Activated B cell treated with CpG ODN at 0.5 μM for 24 hours (primary cell): ENCODE measurements around the gene TRPC3. TPM values are rescaled to one million over a fixed set of nuclear protein-coding genes. Genes with fewer than 3 reads are reported as not detected.

Experiments used
- ATAC-seq: fragments of 200-7000 bp; cut with Tn5 transposase; one replicate; pipeline ENCODE4 v1.10.0; 2021; ENCODE audit warnings: low read depth, mild to moderate bottlenecking, moderate library complexity
- CTCF ChIA-PET: fragments of 350-600 bp; sonication (Branson Sonifier 250); formaldehyde crosslinking; loops from one replicate; lab custom pipeline; 2021; ENCODE audit warnings: antibody characterized with exemption; lab: Charles Lee
- POLR2A ChIA-PET: fragments of 350-600 bp; sonication (Branson Sonifier 250); formaldehyde crosslinking; loops from one replicate; lab custom pipeline; 2021; ENCODE audit warnings: antibody characterized with exemption; lab: Charles Lee
- DNase-seq: peaks from one replicate; pipeline ENCODE4 v3.0.0; 2022
- H3K27ac Mint-ChIP-seq: one replicate; pipeline ENCODE4 v1.8.0; 2020; ENCODE audit warnings: mixed read lengths
- H3K27me3 Mint-ChIP-seq: one replicate; pipeline ENCODE4 v1.8.0; 2021; ENCODE audit warnings: mixed read lengths
- H3K36me3 Mint-ChIP-seq: one replicate; pipeline ENCODE4 v1.8.0; 2021; ENCODE audit warnings: low read depth, mixed read lengths
- H3K4me1 Mint-ChIP-seq: one replicate; pipeline ENCODE4 v1.8.0; 2021; ENCODE audit warnings: mixed read lengths
- H3K4me3 Mint-ChIP-seq: one replicate; pipeline ENCODE4 v1.8.0; 2020; ENCODE audit warnings: mild to moderate bottlenecking, mixed read lengths
- H3K9me3 Mint-ChIP-seq: one replicate; pipeline ENCODE4 v1.8.0; 2020; ENCODE audit warnings: mixed read lengths
- intact Hi-C: fragments of 100-400 bp; cut with micrococcal nuclease; formaldehyde crosslinking; loops from one replicate; pipeline ENCODE4 v1.15.1; 2024
- total RNA-seq: library from RNA; stranded (reverse); gene quantifications from 2 replicates; pipeline ENCODE4 v1.2.3, GENCODE V29; 2022
- TF ChIP-seq, protein P1 (sequence below): fragments of 200-600 bp; IDR thresholded peaks from one replicate; pipeline ENCODE4 v1.8.0; 2022; ENCODE audit warnings: antibody characterized with exemption, mild to moderate bottlenecking

Gene TRPC3
- total RNA-seq, 1 donor from 2014 or later, result not detected

DNA sequence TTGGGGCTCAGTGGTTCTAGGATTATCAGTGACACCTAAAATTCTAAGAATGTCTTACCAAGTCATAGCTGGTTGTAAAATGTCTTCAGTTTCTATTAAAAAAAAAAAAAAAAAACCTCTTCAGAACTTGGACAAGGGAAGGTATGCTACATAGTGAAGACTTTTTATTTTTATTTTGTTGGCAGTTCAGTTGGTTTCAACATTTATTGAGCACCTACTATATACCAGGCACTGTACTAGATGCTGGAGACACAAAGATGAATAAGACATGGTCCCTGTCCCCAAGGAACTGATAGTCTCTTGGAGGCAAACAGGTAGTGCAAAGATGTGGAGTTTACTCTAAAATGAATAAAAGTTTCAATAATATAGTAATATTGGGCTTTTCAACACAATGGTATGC, 72.7 kb downstream of the TRPC3 start:
- no peak for ATAC-seq
- DNase-seq, result no peak
- Mint-ChIP-seq H3K27ac (no peak overlapping the region), H3K4me1 (no peaks in the 10 kb centered on the region), H3K9me3 (no peaks in the 10 kb centered on the region), H3K27me3 (peaks cover 31% of the 10 kb centered on the region), H3K4me3 (no peak overlapping the region), H3K36me3 (no peaks in the 10 kb centered on the region)
- intact Hi-C loops, result no loop called here
- ChIA-PET POLR2A (no interaction called here), CTCF (no interaction called here)
- TF ChIP-seq, protein P1, sequence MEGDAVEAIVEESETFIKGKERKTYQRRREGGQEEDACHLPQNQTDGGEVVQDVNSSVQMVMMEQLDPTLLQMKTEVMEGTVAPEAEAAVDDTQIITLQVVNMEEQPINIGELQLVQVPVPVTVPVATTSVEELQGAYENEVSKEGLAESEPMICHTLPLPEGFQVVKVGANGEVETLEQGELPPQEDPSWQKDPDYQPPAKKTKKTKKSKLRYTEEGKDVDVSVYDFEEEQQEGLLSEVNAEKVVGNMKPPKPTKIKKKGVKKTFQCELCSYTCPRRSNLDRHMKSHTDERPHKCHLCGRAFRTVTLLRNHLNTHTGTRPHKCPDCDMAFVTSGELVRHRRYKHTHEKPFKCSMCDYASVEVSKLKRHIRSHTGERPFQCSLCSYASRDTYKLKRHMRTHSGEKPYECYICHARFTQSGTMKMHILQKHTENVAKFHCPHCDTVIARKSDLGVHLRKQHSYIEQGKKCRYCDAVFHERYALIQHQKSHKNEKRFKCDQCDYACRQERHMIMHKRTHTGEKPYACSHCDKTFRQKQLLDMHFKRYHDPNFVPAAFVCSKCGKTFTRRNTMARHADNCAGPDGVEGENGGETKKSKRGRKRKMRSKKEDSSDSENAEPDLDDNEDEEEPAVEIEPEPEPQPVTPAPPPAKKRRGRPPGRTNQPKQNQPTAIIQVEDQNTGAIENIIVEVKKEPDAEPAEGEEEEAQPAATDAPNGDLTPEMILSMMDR, result no peak

DNA sequence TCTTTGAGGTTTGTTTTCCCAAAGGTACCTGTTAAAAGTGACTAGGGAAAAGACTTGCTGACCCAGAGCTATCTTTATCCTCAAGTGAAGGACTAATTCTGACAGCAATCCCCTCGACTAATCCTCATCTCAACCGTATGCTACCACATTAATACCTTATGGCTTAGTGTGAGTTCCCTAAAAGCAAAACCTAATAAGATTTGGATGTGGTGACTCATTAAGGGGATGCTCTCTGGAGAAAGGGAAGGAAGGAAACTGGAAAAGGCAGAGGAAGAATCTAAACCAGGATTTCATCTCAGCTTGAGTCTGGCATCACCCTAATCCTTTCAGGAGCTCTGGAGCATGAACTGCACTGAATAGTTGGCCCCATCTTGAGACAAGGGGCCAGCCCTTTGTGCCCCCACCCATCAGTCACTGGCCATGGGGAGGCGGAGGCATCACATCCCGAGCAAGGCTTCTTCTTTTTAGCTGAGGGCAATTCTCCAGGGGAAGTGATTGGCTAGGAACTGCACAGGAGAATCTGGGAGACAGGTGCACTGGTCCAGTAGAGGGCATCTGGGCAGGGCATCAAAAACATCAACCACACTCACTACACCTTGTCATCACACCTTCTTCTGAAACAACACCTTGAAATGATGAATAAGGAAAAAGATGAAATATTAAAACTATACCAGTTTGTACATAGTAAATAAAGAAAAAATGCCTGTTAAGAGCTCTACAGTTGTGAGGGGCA, 74.7 kb downstream of the TRPC3 start:
- POLR2A ChIA-PET, result no interaction called here

GRCh38 chr4:121876070-121876469, 75.8 kb downstream of the TRPC3 start:
- no peak for ATAC-seq
- Mint-ChIP-seq H3K4me3 (no peak overlapping the region), H3K27ac (no peak overlapping the region), H3K36me3 (no peaks in the 10 kb centered on the region), H3K4me1 (no peaks in the 10 kb centered on the region), H3K27me3 (peaks cover 28% of the 10 kb centered on the region), H3K9me3 (no peaks in the 10 kb centered on the region)
- TF ChIP-seq, protein P1, result no peak
- ChIA-PET CTCF (no interaction called here), POLR2A (no interaction called here)
- intact Hi-C loops, result no loop called here
- no peak for DNase-seq

More for the DNA sequence above, 74.7 kb downstream of the TRPC3 start:
- TF ChIP-seq, protein P1, result no peak
- intact Hi-C loops, result no loop called here
- Mint-ChIP-seq H3K4me1 (no peaks in the 10 kb centered on the region), H3K4me3 (no peak overlapping the region), H3K27ac (no peak overlapping the region), H3K9me3 (no peaks in the 10 kb centered on the region), H3K27me3 (peaks cover 31% of the 10 kb centered on the region), H3K36me3 (no peaks in the 10 kb centered on the region)
- DNase-seq (no peak), ATAC-seq (no peak)
- CTCF ChIA-PET, result no interaction called here

DNA sequence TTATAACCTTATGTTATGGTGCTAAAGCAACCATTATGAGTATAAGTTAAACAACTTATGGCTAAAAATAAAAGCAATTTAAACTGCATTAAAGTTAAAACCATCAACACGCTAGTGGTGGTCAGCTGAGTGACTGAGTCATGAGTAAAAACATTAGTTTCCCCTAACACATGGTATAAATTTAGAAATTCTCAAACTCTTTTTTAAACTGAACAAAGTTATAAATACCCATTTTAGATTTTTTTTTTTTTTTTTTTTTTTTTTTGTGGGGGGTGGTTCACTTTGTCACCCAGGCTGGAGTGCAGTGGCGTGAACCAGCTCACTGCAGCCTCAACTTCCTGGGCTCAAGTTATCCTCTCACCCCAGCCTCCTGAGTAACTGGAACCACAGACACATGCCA, 76.2 kb downstream of the TRPC3 start:
- TF ChIP-seq, protein P1, result no peak
- H3K4me1 Mint-ChIP-seq, result peaks cover 3% of the 10 kb centered on the region
- no peak overlapping the region for H3K4me3 Mint-ChIP-seq
- CTCF ChIA-PET, result interaction anchor here (0.7 kb wide), 1 partner anchor 25 kb away, joined by 3 read pairs; no protein-coding TSS in a partner anchor
- no peaks in the 10 kb centered on the region for H3K9me3 Mint-ChIP-seq
- H3K36me3 Mint-ChIP-seq, result no peaks in the 10 kb centered on the region
- DNase-seq (no peak), ATAC-seq (no peak)
- POLR2A ChIA-PET, result no interaction called here
- H3K27me3 Mint-ChIP-seq, result peaks cover 27% of the 10 kb centered on the region
- intact Hi-C loops, result no loop called here
- no peak overlapping the region for H3K27ac Mint-ChIP-seq

DNA sequence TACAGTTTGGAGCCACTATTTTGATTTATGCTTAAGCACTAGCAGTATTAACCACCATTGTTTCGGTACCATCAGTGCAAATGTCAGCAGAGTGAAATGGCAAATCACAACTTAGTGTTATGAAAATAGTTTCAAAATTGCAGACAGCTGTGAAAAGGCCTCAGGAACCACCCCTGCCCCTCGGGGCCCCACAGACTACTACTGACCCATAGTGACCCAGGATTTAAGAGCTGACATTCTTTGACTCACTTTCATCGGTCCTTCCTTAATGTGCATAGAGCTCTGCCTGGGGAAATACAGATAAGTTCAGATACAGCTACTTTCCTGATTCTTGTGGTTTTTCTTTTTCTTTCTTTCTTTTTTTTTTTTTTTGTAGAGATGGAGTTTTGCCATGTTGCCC, 78.3 kb downstream of the TRPC3 start:
- ChIA-PET POLR2A (no interaction called here), CTCF (no interaction called here)
- peaks cover 15% of the 10 kb centered on the region for H3K4me1 Mint-ChIP-seq

More for the DNA sequence above, 78.3 kb downstream of the TRPC3 start:
- Mint-ChIP-seq H3K9me3 (no peaks in the 10 kb centered on the region), H3K27me3 (peaks cover 18% of the 10 kb centered on the region), H3K36me3 (peaks cover 4% of the 10 kb centered on the region), H3K4me3 (no peak overlapping the region), H3K27ac (no peak overlapping the region)
- ATAC-seq (no peak), DNase-seq (no peak)
- intact Hi-C loops, result no loop called here
- TF ChIP-seq, protein P1, result no peak
